Stomach (tissue), 9 donors: ENCODE measurements around the gene ZFP91. TPM values are rescaled to one million over a fixed set of nuclear protein-coding genes. Genes with fewer than 3 reads are reported as not detected.

Source experiments
- DNase-seq, 2 donors: peaks; one replicate each; pipeline versions ENCODE4 v3.0.0 to v3.0.0-alpha.2; 2013 to 2019
- H3K27ac ChIP-seq, 5 donors: fragments of 200-600 bp in 4 of 5; sonication (generic) in 4 of 5; one replicate each; pipeline ENCODE4 v1.5.1; 2013 to 2019; ENCODE audit warnings: mild to moderate bottlenecking in 1 of 5, moderate library complexity in 1 of 5
- H3K27me3 ChIP-seq, 3 donors: fragments of 200-600 bp; sonication (generic); one replicate each; pipeline ENCODE4 v1.5.1; 2017 to 2019; ENCODE audit warnings: mixed run types in 1 of 3
- H3K36me3 ChIP-seq, 4 donors: fragments of 200-600 bp; sonication (generic); 1 replicate in 3 of 4; 2 replicates in 1 of 4; pipeline ENCODE4 v1.5.1; 2016 to 2019
- H3K4me1 ChIP-seq, 4 donors: fragments of 200-600 bp; sonication (generic); one replicate each; pipeline ENCODE4 v1.5.1; 2016 to 2019
- H3K4me3 ChIP-seq, 4 donors: fragments of 200-600 bp; sonication (generic) in 3 of 4; one replicate each; pipeline ENCODE4 v1.5.1; 2016 to 2019; ENCODE audit warnings: mild to moderate bottlenecking in 1 of 4
- H3K9me3 ChIP-seq, 4 donors: fragments of 200-600 bp; sonication (generic); one replicate each; pipeline ENCODE4 v1.5.1; 2016 to 2019
- CTCF ChIP-seq, 7 experiments: fragments of 450-650 bp in 4 of 7; fragments of 200-600 bp in 3 of 7; sonication (generic) in 3 of 7; IDR thresholded peaks; one replicate each; pipeline ENCODE4 v1.5.1; 2016 to 2019; ENCODE audit warnings: antibody characterized with exemption in 7 of 7, control low read depth in 2 of 7, mild to moderate bottlenecking in 1 of 7
- EP300 ChIP-seq: sonication (generic); formaldehyde crosslinking; IDR thresholded peaks from one replicate; pipeline ENCODE4 v1.6.1; 2017; ENCODE audit warnings: antibody characterized with exemption
- POLR2A ChIP-seq, 4 donors: fragments of 450-650 bp; IDR thresholded peaks; one replicate each; pipeline ENCODE4 v1.6.1; 2016; ENCODE audit warnings: antibody characterized with exemption in 4 of 4, control low read depth in 2 of 4, mild to moderate bottlenecking in 1 of 4, moderate library complexity in 1 of 4
- POLR2AphosphoS5 ChIP-seq, 3 donors: sonication (generic); formaldehyde crosslinking; IDR thresholded peaks; one replicate each; pipeline ENCODE4 v1.6.1; 2016; ENCODE audit warnings: antibody characterized with exemption in 3 of 3
- WGBS, 5 donors: extraction: QIAGEN DNeasy Blood & Tissue Kit in 3 of 5; methylation state at CpG; one replicate each; pipeline versions ENCODE4 v1.1.5 to v1.1.7; 2013 to 2018; 5-methylcytosine and 5-hydroxymethylcytosine counted together
- intact Hi-C: fragments of 100-400 bp; cut with DNase I; formaldehyde crosslinking; loops from one replicate; pipeline ENCODE4 v1.15.1; 2023; ENCODE audit warnings: low total_unique reads
- polyA plus RNA-seq, 3 donors: library from polyadenylated mRNA; stranded (reverse); fragments of 200-250 nt; gene quantifications; one replicate each; pipeline ENCODE4 v1.2.3, GENCODE V29; 2013
- total RNA-seq, 5 donors: library from RNA; depleted of rRNA; stranded (reverse); fragments of >200 nt; gene quantifications; one replicate each; pipeline versions ENCODE4 v1.1.0 to v1.2.3, GENCODE V29; 2014 to 2016
- donor health status: healthy with polysubstance abuse.
- donor health status: Bipolar disorder and iron deficiency.
- donor health status: healthy.

The ZFP91 gene
- total and polyA plus RNA-seq, 8 donors: 9.4 to 67.6 (median 28.9) TPM

DNA sequence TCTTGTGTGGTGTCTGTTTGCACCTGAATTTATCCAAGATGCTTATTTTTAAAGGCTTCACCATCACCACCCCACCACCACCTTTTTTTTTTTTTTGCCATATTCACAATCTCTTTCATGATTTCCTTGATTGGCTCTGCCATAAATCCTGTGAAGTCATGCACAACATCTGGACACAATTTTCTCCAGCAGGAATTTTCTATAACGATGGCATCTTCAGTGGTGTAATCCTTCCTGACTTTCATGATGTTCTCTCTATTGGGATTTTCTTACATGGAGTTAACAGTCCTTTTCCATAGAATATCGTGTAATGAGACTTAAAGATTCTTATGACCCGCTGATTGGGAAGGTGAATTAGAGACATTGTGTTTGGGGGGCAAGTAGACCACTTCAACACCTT lies 17.8 kb downstream of the ZFP91 start:
- no peaks in the 10 kb centered on the region for H3K27me3 ChIP-seq
- DNase-seq: no peak
- no peak overlapping the region for H3K4me3 ChIP-seq
- H3K9me3 ChIP-seq: no peaks in the 10 kb centered on the region
- intact Hi-C loops: no loop called here
- 92 to 96% (median 93%) methylated on average over 3 of the region's 3 CpGs for WGBS, 5 donors
- H3K36me3 ChIP-seq: peaks cover 0 to 30% (median 2%) of the 10 kb centered on the region in 4 donors
- no peak for TF ChIP-seq CTCF (IDR thresholded peaks at IDR 0.05)
- no peak for TF ChIP-seq POLR2A (IDR thresholded peaks at IDR 0.05)
- TF ChIP-seq EP300: no peak
- TF ChIP-seq POLR2AphosphoS5 (IDR thresholded peaks at IDR 0.05): no peak
- no peak overlapping the region for H3K27ac ChIP-seq
- H3K4me1 ChIP-seq: peaks cover 0 to 68% (median 30%) of the 10 kb centered on the region in 4 donors

DNA sequence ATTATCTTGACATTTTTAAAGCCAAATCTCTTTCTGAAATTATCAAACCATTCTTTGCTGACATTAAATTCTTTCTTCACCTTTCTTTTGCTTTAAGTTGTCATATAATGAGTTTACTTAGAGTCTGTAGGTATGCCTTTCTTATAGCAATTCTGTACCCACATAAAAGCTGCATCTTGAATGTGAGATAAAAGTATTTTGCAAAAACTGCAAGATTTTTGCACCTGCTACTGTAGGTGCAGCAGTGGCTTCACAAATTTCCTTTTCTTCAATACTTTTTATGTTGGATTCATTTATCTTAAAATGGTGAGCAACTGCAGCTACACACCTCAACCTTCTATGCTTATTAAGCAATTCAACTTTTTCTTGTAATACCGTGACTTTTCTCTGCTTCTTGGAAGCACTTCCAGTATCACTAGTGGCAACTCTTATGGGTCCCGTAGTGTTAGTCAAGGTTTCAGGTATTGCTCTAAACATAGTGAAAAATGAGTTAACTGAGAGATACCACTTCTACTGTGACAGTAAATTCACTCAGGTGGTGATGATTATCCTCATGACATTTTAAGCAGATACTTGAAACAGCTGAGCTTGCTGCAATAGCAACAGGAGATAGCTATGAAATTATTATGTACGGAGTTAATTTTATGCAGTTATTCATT lies 18.8 kb downstream of the ZFP91 start:
- no peak overlapping the region for H3K4me3 ChIP-seq
- H3K9me3 ChIP-seq: no peaks in the 10 kb centered on the region
- intact Hi-C loops: no loop called here
- no peak overlapping the region for H3K27ac ChIP-seq
- 84 to 90% (median 86%) methylated on average over 3 of the region's 3 CpGs for WGBS, 5 donors
- H3K27me3 ChIP-seq: no peaks in the 10 kb centered on the region
- no peak for DNase-seq
- peaks cover 0 to 21% (median 2%) of the 10 kb centered on the region in 4 donors for H3K36me3 ChIP-seq
- TF ChIP-seq POLR2A (IDR thresholded peaks at IDR 0.05): no peak
- no peak for TF ChIP-seq POLR2AphosphoS5 (IDR thresholded peaks at IDR 0.05)
- TF ChIP-seq EP300: no peak
- TF ChIP-seq CTCF (IDR thresholded peaks at IDR 0.05): no peak
- H3K4me1 ChIP-seq: peaks cover 0 to 62% (median 32%) of the 10 kb centered on the region in 4 donors

DNA sequence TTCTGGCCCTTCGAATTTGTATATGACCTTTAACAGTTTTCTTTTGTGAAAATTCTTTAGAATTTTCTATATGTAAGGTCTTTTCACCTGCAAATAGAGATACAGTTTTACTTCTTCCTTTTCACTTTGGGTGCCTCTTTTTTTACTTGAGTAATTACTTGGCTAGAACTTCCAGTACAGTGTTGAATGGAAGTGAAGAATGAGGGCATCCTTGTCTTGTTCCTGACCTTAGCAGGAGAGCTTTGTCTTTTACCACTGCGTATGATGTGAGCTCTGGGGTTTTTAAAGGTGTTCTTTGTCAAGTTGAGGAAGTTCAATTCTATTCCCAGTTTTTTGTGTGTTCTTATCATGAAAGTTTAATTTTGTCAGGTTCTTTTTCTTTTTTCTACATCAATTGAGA lies 21.6 kb downstream of the ZFP91 start:
- H3K36me3 ChIP-seq: peaks cover 0 to 14% (median 0%) of the 10 kb centered on the region in 4 donors
- no peak for DNase-seq
- whole genome bisulfite sequencing, 5 donors: 82 to 91% (median 84%) methylated on average over 2 of the region's 2 CpGs
- no peak overlapping the region for H3K4me3 ChIP-seq
- intact Hi-C loops: no loop called here
- H3K27ac ChIP-seq: no peak overlapping the region
- H3K9me3 ChIP-seq: no peaks in the 10 kb centered on the region
- H3K4me1 ChIP-seq: peaks cover 0 to 39% (median 17%) of the 10 kb centered on the region in 4 donors
- no peak for TF ChIP-seq CTCF (IDR thresholded peaks at IDR 0.05)
- TF ChIP-seq POLR2A (IDR thresholded peaks at IDR 0.05): no peak
- no peak for TF ChIP-seq POLR2AphosphoS5 (IDR thresholded peaks at IDR 0.05)
- no peak for TF ChIP-seq EP300
- H3K27me3 ChIP-seq: no peaks in the 10 kb centered on the region

DNA sequence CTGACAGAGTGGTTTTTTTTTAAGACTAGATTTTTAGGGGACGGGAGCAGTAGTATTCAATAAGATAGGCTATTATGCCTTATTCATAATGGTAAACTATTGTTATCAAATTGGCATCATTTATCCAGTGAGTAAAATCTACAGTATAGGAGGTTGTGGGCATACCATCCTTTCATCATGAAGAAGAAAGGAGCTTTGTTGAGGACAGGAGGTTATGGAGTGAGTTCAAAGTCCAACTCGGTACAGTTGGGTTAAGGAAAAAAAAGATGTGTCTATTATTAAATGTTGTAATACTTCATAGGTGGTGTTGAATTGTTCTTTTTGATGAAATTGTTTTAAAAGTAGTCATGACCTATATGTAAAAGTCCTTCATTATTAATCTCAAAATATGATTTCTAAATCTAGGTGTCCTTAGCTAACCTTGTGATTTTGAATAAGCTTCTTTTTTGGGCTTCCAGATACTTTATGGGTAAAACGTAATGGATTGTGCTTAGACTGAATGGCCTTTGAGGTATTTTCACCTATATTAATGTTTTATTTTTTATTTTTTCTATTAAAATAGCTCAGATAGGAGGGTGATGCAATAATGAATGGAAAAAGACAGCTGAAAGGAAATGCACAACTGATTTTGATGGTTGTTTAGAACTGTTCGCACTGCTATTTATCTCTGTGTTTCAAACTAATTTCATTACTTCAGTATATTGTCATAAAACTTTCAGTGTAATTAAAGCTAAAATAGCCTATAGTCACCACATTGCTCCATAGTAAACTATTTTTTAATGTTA lies 28.3 kb downstream of the ZFP91 start:
- no peak overlapping the region for H3K4me3 ChIP-seq
- H3K27me3 ChIP-seq: no peaks in the 10 kb centered on the region
- H3K27ac ChIP-seq: no peak overlapping the region
- H3K9me3 ChIP-seq: no peaks in the 10 kb centered on the region
- no peak for TF ChIP-seq CTCF (IDR thresholded peaks at IDR 0.05)
- TF ChIP-seq POLR2A (IDR thresholded peaks at IDR 0.05): no peak
- TF ChIP-seq POLR2AphosphoS5 (IDR thresholded peaks at IDR 0.05): no peak
- TF ChIP-seq EP300: no peak
- intact Hi-C loops: no loop called here
- 74 to 83% (median 81%) methylated on average over 4 of the region's 4 CpGs for WGBS, 5 donors
- DNase-seq: no peak
- peaks cover 0 to 21% (median 12%) of the 10 kb centered on the region in 4 donors for H3K4me1 ChIP-seq
- H3K36me3 ChIP-seq: peaks cover 8 to 26% (median 26%) of the 10 kb centered on the region in 4 donors
